ENCODE results near the gene TCFL5.
A peak's percentile ranks its signal among the peaks of the same experiment; 100 is the strongest.

The TCFL5 gene

GRCh38 chr20:62861726-62862336 is at the start of gene TCFL5:
Gene TCFL5 (minus strand): TSS chr20:62861822. CDS start chr20:62861670, 152 bp downstream.
- DNase-seq: peak; percentile 87

- DNase-seq: no peak
Observed at GRCh38 chr20:62910777-62911497, 49.3 kb upstream of the TCFL5 start.

GRCh38 chr20:62910217-62910766 is 48.7 kb upstream of the TCFL5 start:
- DNase-seq: no peak

DNA sequence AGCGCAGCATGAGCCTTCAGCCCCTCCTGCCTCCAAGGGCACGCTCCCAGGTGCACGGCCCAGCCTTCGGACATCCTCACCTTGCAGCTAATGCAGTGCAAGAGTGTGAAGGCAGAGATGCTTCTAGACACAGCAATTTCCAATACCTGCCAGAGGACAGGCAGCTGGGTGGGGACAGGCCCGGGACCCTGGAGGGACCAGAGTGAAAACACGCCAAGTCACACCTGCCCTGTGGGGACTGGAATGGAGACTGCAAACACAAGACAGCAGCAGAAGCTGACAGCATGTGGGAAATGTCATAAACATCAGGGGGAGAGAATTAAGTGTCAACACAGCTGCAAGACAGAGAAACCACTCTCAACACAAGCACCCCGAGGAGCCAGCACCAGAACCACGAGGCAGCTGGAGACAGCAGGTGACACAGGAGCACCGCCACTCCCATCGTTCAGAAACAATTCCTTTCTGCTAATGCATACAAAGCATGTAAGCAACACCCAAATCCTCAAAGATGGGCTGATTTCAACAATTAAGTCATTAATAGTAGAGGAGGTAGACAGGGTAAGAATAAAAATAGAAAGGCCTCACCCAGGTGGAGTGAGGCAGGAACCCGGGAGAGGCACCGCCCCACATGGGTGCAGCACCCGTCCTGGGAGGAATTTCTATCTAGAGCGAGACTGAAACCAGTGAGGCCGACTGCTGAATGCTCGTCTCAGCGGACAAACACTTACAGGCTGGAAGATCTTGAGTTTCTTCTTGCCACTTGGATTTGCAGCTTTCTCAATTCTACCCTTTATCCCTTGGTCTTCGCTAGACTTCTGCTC is 47.6 kb upstream of the TCFL5 start:
- peak; percentile 91 for DNase-seq

- DNase-seq: no peak
Observed at GRCh38 chr20:62907384-62908317, 46.0 kb upstream of the TCFL5 start.

GRCh38 chr20:62906647-62907375 is 45.2 kb upstream of the TCFL5 start:
- no peak for DNase-seq

GRCh38 chr20:62906209-62906608 is 44.6 kb upstream of the TCFL5 start:
- DNase-seq: no peak

GRCh38 chr20:62905536-62906117 is 44.0 kb upstream of the TCFL5 start:
- no peak for DNase-seq

DNA sequence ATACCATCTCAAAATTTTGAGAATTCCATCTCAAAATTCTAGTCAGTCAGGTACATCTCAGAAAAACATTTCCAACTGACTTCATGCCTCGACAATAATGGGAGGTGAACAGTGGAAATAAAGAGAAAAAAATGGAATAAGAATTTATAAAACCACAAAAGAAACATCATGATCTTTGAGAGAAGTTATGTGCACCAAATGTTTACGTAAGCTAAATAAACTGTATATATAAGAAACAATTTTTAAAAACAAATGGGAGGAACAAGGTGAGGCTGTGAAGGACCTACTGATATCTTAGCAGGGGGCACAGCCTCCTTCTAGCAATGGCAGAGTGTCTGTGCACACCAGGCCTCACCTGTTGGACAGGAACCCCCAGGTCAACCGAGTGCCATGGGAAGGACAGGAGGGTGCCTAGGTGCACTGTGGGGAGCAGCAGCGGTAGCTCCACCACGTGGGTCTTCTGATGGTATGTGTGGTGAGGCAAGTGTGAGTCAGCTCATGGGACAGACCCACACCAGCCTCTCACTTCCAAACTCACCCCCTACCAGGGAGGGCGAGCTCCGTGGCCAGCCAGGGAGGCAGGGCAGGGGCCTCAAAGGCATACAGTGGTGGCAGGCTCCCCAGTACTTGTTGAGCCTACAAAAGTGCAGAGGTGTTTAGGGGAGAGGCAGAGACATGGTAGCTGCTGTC is 41.4 kb upstream of the TCFL5 start:
- no peak for DNase-seq

- no peak for DNase-seq
Observed at GRCh38 chr20:62901891-62902290, 40.3 kb upstream of the TCFL5 start.

DNA sequence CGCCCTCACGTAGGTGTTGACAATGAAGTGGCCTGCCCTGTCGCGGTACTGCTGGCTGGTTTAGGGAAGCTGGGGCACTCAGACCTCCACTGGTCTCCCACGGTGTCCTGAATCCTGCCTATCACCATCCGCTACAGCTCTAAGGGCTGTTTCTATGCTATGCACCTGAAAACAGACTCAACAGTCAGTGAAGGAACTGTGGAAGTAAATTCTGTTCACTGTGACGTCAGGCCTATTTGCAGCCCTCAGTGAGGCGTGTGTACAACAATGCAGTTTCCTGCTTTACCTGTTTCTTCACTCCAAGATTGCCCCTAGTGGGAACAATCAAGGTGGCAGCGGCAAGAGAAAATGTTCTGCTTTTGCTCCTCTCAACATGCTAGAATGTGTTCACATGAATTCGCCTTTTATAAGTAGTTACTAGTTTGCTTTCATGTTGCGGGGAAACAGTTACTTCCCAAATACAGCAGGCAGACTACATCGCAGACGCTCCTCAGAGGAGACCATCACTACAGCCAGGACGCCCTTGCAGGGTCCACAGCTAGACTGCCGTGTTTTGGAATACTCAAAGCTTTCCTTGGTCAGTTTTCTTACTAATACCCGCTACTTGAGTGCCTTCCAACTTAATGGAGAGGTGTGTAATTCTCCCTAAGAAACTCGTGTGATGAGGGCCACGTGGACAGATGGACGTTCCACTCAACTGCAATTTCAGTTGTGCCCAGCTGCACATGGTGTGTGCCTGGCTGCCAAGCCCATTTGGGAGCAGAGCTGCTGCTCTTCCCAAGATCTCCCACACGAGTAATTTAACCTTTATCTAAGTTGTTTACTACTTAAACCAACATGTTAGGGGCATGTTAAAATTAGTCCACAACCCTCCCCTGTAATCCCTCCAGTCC is 39.3 kb upstream of the TCFL5 start:
- DNase-seq: peak; percentile 57

DNA sequence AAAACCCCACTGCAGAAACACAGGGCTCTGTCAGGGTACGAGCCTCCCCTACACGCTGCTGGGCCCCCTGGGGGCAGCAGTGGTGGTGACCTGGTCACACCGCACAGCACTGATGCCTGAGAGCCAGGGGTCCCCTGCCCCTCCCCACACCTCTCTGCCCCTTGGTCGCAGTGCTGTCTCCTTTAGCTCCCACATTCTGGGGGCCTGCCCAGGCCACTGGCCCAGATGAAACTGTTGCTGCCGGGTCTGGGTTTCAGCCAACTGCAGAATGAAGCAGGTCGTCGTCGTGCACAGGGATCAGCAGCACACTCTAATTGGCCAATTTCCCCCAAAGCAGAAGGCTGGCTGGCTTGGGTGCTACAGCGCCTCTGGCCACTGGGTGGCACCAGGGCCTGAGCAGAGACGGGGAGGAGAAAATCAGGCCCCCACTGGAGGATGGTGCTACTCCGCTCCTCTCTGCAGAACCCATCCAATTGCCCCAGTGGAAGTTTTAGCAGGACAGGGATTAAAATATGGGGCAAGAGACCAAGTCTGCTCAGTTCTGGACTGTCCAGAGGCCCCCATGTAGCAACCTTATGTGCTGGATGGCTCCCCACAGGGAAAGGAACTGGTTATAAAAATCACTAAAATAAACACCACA is 38.5 kb upstream of the TCFL5 start:
- peak; percentile 83 for DNase-seq

DNA sequence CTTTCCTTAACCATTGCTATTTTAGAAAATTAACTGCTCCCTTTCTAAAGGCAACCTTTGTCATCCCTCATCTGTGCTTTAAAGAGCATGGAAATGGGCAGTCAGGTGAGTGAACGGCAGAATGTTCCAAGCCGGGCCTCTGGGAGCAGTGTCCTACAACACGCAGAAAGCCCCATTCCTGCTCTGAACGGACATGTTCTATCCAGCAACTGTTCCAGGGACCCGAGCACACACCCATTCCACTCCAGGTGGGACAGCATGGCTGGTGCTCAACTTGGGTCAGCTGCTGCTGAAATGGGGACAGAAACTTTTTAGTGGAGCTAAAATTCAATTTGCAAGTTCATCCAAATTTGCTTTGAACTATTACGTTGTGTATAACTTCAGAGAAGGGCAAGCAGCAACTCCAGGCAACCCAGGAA is 38.0 kb upstream of the TCFL5 start:
- peak; percentile 55 for DNase-seq

- DNase-seq: peak; percentile 24
Observed at GRCh38 chr20:62898970-62899632, 37.5 kb upstream of the TCFL5 start.

- DNase-seq: no peak
Observed at GRCh38 chr20:62898093-62898964, 36.7 kb upstream of the TCFL5 start.

- no peak for DNase-seq
Observed at GRCh38 chr20:62897666-62898065, 36.0 kb upstream of the TCFL5 start.

GRCh38 chr20:62896526-62896925 is 34.9 kb upstream of the TCFL5 start:
- DNase-seq: no peak

Data from NCI-H345 (cell line).